ENCODE results near the gene FXYD2. TPM values are rescaled to one million over a fixed set of nuclear protein-coding genes. Genes with fewer than 3 reads are reported as not detected.

FXYD2 gene
- total RNA-seq, 4 donors from 2014 or later = not detected

DNA sequence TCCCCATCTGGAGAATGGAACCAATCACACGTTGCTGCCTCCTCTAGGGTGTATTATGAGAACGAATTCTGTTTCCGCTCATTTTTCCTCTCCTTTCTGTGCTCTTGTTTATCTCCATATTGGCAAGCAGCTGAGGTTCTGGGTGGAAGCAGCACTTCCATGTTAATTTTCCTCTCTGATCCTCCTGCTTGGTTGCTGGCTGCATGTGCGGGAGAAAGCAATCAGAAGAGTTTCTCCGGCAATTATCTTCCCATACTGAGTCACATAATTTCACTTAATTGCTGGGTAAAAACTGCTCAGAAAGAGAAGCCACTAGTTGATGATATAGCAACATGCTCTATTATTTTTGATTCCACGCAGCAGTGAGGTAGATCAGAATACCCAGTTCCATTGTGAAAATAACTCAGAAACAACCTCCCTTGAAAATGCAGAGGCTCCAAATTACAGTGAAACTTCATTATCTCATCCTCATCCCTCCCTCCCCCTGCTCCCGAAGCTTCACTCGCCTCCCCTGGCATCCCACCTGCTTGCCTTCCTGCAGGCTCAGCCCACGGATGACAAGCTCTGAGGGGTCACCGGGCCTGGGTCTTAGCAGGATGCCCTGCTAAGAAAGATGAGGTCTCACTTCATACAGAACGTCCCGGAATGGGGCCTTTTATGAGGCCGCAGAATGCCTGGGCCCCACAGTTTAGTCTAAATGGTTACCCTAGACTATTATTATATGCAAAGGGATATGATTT is 31.5 kb upstream of the FXYD2 start:
- WGBS = 92% methylated on average over 13 of the region's 13 CpGs
- no peaks in the 10 kb centered on the region for H3K27me3 ChIP-seq
- H3K4me1 ChIP-seq = peaks cover 1% of the 10 kb centered on the region
- peak in 1 of 2 donors; percentile 28 for DNase-seq (ENCODE audit: low spot score in 2 of 2)
- no peak for TF ChIP-seq POLR2A (IDR thresholded peaks at IDR 0.05)
- TF ChIP-seq CTCF (IDR thresholded peaks at IDR 0.05) = no peak
- TF ChIP-seq EP300 (IDR thresholded peaks at IDR 0.05) = no peak
- no peak for TF ChIP-seq POLR2AphosphoS5 (IDR thresholded peaks at IDR 0.05)
- no peak overlapping the region for H3K27ac ChIP-seq
- H3K4me3 ChIP-seq = no peak overlapping the region
- H3K36me3 ChIP-seq = no peaks in the 10 kb centered on the region
- H3K9me3 ChIP-seq = peaks cover 12% of the 10 kb centered on the region

DNA sequence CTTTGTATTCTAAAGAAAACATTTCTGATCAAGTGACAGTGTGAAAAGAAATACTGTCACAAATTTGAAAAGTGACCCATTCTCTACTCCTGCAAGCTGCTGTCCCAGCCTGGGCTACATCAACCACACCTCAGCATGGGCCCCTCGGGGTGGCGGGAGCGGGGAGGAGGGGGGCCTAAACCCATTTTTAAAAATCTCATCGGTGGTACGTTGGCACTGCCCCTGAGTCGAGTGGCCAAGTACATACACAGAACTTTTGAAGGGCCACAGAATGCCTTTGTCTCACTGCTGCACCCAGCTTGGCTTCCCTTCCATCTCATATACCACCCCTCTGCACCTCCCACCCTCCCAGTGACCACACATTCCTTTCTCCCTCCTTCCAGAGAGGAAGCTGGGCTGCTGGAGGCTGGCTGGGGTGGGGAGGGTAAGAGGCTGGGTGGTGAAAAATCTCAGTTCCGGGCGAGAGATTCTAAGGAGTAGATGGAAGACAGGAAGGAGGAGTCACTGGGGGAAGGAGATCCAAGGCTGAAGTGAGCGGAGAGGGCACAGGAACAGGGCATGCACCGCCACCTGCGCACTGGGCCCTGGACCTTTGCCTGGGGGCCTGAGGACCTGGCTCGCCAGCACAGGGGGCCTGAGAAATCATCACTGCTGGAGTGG is 30.8 kb upstream of the FXYD2 start:
- DNase-seq (ENCODE audit: low spot score in 2 of 2) = peak; percentile 35 to 55
- no peaks in the 10 kb centered on the region for H3K4me1 ChIP-seq

GRCh38 chr11:117852309-117852708 is 27.8 kb upstream of the FXYD2 start:
- no peak overlapping the region for H3K27ac ChIP-seq
- no peaks in the 10 kb centered on the region for H3K36me3 ChIP-seq
- H3K4me3 ChIP-seq = no peak overlapping the region
- H3K27me3 ChIP-seq = no peaks in the 10 kb centered on the region
- H3K4me1 ChIP-seq = no peaks in the 10 kb centered on the region
- H3K9me3 ChIP-seq = peaks cover 12% of the 10 kb centered on the region
- no peak for DNase-seq (ENCODE audit: low spot score in 2 of 2)
- 62% methylated on average over 3 of the region's 3 CpGs for WGBS
- TF ChIP-seq POLR2A (IDR thresholded peaks at IDR 0.05) (no peak), POLR2AphosphoS5 (IDR thresholded peaks at IDR 0.05) (no peak), EP300 (IDR thresholded peaks at IDR 0.05) (no peak), CTCF (IDR thresholded peaks at IDR 0.05) (no peak)

More for the DNA sequence above, 30.8 kb upstream of the FXYD2 start:
- WGBS = 70% methylated on average over 12 of the region's 12 CpGs
- Histone ChIP-seq H3K27me3 (no peaks in the 10 kb centered on the region), H3K27ac (no peak overlapping the region), H3K4me3 (no peak overlapping the region), H3K9me3 (peaks cover 12% of the 10 kb centered on the region), H3K36me3 (no peaks in the 10 kb centered on the region)
- no peak for TF ChIP-seq POLR2AphosphoS5 (IDR thresholded peaks at IDR 0.05)
- no peak for TF ChIP-seq EP300 (IDR thresholded peaks at IDR 0.05)
- TF ChIP-seq POLR2A (IDR thresholded peaks at IDR 0.05) = no peak
- no peak for TF ChIP-seq CTCF (IDR thresholded peaks at IDR 0.05)

- WGBS = 56% methylated on average over 3 of the region's 3 CpGs
- Histone ChIP-seq H3K9me3 (peaks cover 12% of the 10 kb centered on the region), H3K4me1 (no peaks in the 10 kb centered on the region), H3K4me3 (no peak overlapping the region), H3K36me3 (no peaks in the 10 kb centered on the region), H3K27me3 (no peaks in the 10 kb centered on the region), H3K27ac (no peak overlapping the region)
- TF ChIP-seq EP300 (IDR thresholded peaks at IDR 0.05) (no peak), CTCF (IDR thresholded peaks at IDR 0.05) (no peak), POLR2A (IDR thresholded peaks at IDR 0.05) (no peak), POLR2AphosphoS5 (IDR thresholded peaks at IDR 0.05) (no peak)
- DNase-seq (ENCODE audit: low spot score in 2 of 2) = no peak
Measured at GRCh38 chr11:117851852-117852251, 27.3 kb upstream of the FXYD2 start.

DNA sequence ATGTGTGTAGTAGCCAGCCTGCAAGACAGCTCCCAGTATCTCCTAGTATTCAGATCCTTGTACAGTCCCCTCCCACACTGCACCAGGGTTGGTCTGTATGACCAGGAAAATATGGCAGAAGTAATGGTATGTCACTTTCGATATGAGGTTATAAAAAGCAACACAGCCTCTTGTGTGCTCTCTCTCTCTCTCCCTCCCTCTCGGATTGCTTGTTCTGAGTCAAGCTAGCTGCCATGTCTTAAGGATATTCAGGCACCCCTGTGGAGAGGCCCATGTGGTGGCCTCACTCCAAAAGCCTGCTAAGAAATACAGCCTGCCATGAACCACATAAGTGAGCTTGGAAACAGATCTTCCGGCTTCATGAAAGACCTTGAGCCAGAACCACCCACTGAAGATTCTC is 26.6 kb upstream of the FXYD2 start:
- TF ChIP-seq EP300 (IDR thresholded peaks at IDR 0.05) = no peak
- no peak for TF ChIP-seq CTCF (IDR thresholded peaks at IDR 0.05)
- no peak for TF ChIP-seq POLR2A (IDR thresholded peaks at IDR 0.05)
- TF ChIP-seq POLR2AphosphoS5 (IDR thresholded peaks at IDR 0.05) = no peak
- no peaks in the 10 kb centered on the region for H3K27me3 ChIP-seq
- no peaks in the 10 kb centered on the region for H3K4me1 ChIP-seq
- no peak overlapping the region for H3K4me3 ChIP-seq
- DNase-seq (ENCODE audit: low spot score in 2 of 2) = no peak
- no peaks in the 10 kb centered on the region for H3K36me3 ChIP-seq
- H3K9me3 ChIP-seq = peaks cover 12% of the 10 kb centered on the region
- 68% methylated on average over 3 of the region's 3 CpGs for WGBS
- no peak overlapping the region for H3K27ac ChIP-seq

All from suprapubic skin (tissue), 4 donors.